Heart right ventricle (tissue), 16 donors: ENCODE data around the gene ZNF385B. TPM values are rescaled to one million over a fixed set of nuclear protein-coding genes. Genes with fewer than 3 reads are reported as not detected.

Source experiments
- ATAC-seq, 8 donors: fragments of 200-7000 bp; cut with Tn5 transposase; one replicate each; pipeline ENCODE4 v1.9.1; 2020; ENCODE audit warnings: mild to moderate bottlenecking in 8 of 8, moderate library complexity in 8 of 8, moderate number of reproducible peaks in 1 of 8
- DNase-seq, 2 donors: peaks; one replicate each; pipeline ENCODE4 v3.0.0-alpha.2; 2020
- H3K27ac ChIP-seq, 10 donors: fragments of 200-600 bp; sonication (generic) in 2 of 10; one replicate each; pipeline versions ENCODE4 v1.5.0 to v1.8.0; 2020 to 2022; ENCODE audit warnings: mild to moderate bottlenecking in 3 of 10
- H3K27me3 ChIP-seq, 7 donors: fragments of 200-600 bp; one replicate each; pipeline ENCODE4 v1.8.0; 2021 to 2022; ENCODE audit warnings: mild to moderate bottlenecking in 2 of 7
- H3K36me3 ChIP-seq, 9 donors: fragments of 200-600 bp; sonication (generic) in 1 of 9; one replicate each; pipeline versions ENCODE4 v1.5.0 to v1.8.0; 2020 to 2022; ENCODE audit warnings: mild to moderate bottlenecking in 2 of 9
- H3K4me1 ChIP-seq, 9 donors: fragments of 200-600 bp; sonication (generic) in 1 of 9; one replicate each; pipeline versions ENCODE4 v1.5.0 to v1.8.0; 2020 to 2022; ENCODE audit warnings: mild to moderate bottlenecking in 4 of 9
- H3K4me3 ChIP-seq, 10 donors: fragments of 200-600 bp; sonication (generic) in 2 of 10; one replicate each; pipeline versions ENCODE4 v1.5.0 to v1.8.0; 2020 to 2022; ENCODE audit warnings: mild to moderate bottlenecking in 7 of 10, moderate library complexity in 2 of 10
- H3K9me3 ChIP-seq, 11 donors: fragments of 200-600 bp in 10 of 11; sonication (generic) in 2 of 11; one replicate each; pipeline versions ENCODE4 v1.5.0 to v1.8.0; 2013 to 2022; ENCODE audit warnings: mild to moderate bottlenecking in 2 of 11, control low read depth in 1 of 11, moderate library complexity in 1 of 11
- CTCF ChIP-seq, 9 donors: fragments of 200-600 bp; sonication (generic) in 2 of 9; IDR thresholded peaks; one replicate each; pipeline versions ENCODE4 v1.5.0 to v1.8.0; 2021 to 2022; ENCODE audit warnings: antibody characterized with exemption in 9 of 9, mild to moderate bottlenecking in 5 of 9, moderate library complexity in 1 of 9
- WGBS, 2 donors: extraction: QIAGEN DNeasy Blood & Tissue Kit; methylation state at CpG; one replicate each; pipeline ENCODE4 v1.1.7; 2013; ENCODE audit warnings: inconsistent platforms in 1 of 2; 5-methylcytosine and 5-hydroxymethylcytosine counted together
- intact Hi-C, 10 donors: fragments of 100-400 bp; cut with DNase I; formaldehyde crosslinking; loops; one replicate each; pipeline versions ENCODE4 v1.11.1 to v1.14.2; 2022
- polyA plus RNA-seq, 2 donors: library from polyadenylated mRNA; stranded (reverse); fragments of 200-250 nt; gene quantifications; one replicate each; pipeline ENCODE4 v1.2.3, GENCODE V29; 2013
- total RNA-seq, 10 donors: library from RNA; stranded (reverse); fragmentation: NEBNext Ultra II Directional in 3 of 10; extraction: Animal tissue kit (Norgen Biotek cat#: 25700) in 3 of 10; gene quantifications; one replicate each; pipeline versions ENCODE4 v1.2.1 to v1.2.4, GENCODE V29; 2021 to 2023
- donor health status: Arrhythmogenic right ventricular cardiomyopathy.
- donor health status: ischemic (EF 13 %, LVEDD 7.1; RV severe dilation, severe dysfunction).
- donor health status: healthy with polysubstance abuse.
- donor health status: DM: no; HTN: yes; CAD: no.
- donor health status: DM: no; HTN: no; CAD: no.
- donor health status: ischemic (EF 25% LVEDD 6.9; RV normal size, moderate dysfunction).
- donor health status: ischemic (EF 25% LVEDD 5.7; RV mildly dilated, moderate dysfunction).
- donor health status: healthy.
- donor health status: DM: yes; HTN: yes; CAD: no.
- donor health status: Ischemic cardiomyopathy.
- donor health status: ischemic (EF 35%, LVEDD 5.7; RV mildly dilated, moderate dysfunction).
- donor health status: nonischemic (EF 11% LVEDD 7.7; RV severe dilation, severe dysfunction).
- donor health status: DM: yes; HTN: yes; CAD: no.
- donor health status: PGD.
- donor health status: ischemic (EF 29% LVEDD 5.4; RV normal size, mild dysfunction).
- donor health status: nonischemic (EF 23%, LVEDD 6.1; RV moderate dilation, normal function).

The ZNF385B gene
- total and polyA plus RNA-seq, 12 donors = 0.19 to 19.7 (median 1.7) TPM

GRCh38 chr2:179554639-179555386 is 306.6 kb downstream of the ZNF385B start:
- ATAC-seq (no peak), DNase-seq (no peak)
- no peak for TF ChIP-seq CTCF (IDR thresholded peaks at IDR 0.05)
- H3K4me3 ChIP-seq = no peak overlapping the region
- H3K27ac ChIP-seq = no peak overlapping the region
- H3K4me1 ChIP-seq = peaks cover 0 to 3% (median 0%) of the 10 kb centered on the region in 9 donors
- no peaks in the 10 kb centered on the region for H3K36me3 ChIP-seq
- 85 to 92% methylated on average over 4 of the region's 4 CpGs for WGBS, 2 donors
- intact Hi-C loops = no loop called here
- H3K9me3 ChIP-seq = peaks cover 0 to 6% (median 0%) of the 10 kb centered on the region in 11 donors
- H3K27me3 ChIP-seq = no peaks in the 10 kb centered on the region

- DNase-seq = no peak
- peaks cover 0 to 3% (median 0%) of the 10 kb centered on the region in 9 donors for H3K4me1 ChIP-seq
- no peak for TF ChIP-seq CTCF (IDR thresholded peaks at IDR 0.05)
- H3K4me3 ChIP-seq = no peak overlapping the region
- H3K36me3 ChIP-seq = no peaks in the 10 kb centered on the region
- no peak overlapping the region for H3K27ac ChIP-seq
- ATAC-seq = no peak
- no peaks in the 10 kb centered on the region for H3K27me3 ChIP-seq
- intact Hi-C loops = no loop called here
- H3K9me3 ChIP-seq = peaks cover 0 to 6% (median 0%) of the 10 kb centered on the region in 11 donors
- 86% methylated on average over 3 of the region's 3 CpGs for WGBS, 2 donors
Measured at GRCh38 chr2:179553382-179553781, 308.0 kb downstream of the ZNF385B start.

GRCh38 chr2:179551539-179552045 is 309.8 kb downstream of the ZNF385B start:
- DNase-seq (no peak), ATAC-seq (no peak)
- Histone ChIP-seq H3K9me3 (peaks cover 0 to 6% (median 0%) of the 10 kb centered on the region in 11 donors), H3K27me3 (peaks cover 0 to 5% (median 0%) of the 10 kb centered on the region in 7 donors), H3K27ac (no peak overlapping the region), H3K4me3 (no peak overlapping the region), H3K36me3 (no peaks in the 10 kb centered on the region), H3K4me1 (peaks cover 0 to 3% (median 0%) of the 10 kb centered on the region in 9 donors)
- TF ChIP-seq CTCF (IDR thresholded peaks at IDR 0.05) = no peak
- intact Hi-C loops = no loop called here
- WGBS, 2 donors = 65 to 68% methylated on average over 1 of the region's 1 CpG

- WGBS, 2 donors = 78 to 83% methylated on average over 4 of the region's 4 CpGs
- DNase-seq (no peak), ATAC-seq (no peak)
- peaks cover 0 to 5% (median 0%) of the 10 kb centered on the region in 7 donors for H3K27me3 ChIP-seq
- intact Hi-C loops = no loop called here
- H3K36me3 ChIP-seq = no peaks in the 10 kb centered on the region
- H3K27ac ChIP-seq = no peak overlapping the region
- H3K4me3 ChIP-seq = no peak overlapping the region
- H3K9me3 ChIP-seq = peaks cover 0 to 6% (median 0%) of the 10 kb centered on the region in 11 donors
- H3K4me1 ChIP-seq = peaks cover 0 to 3% (median 0%) of the 10 kb centered on the region in 9 donors
- no peak for TF ChIP-seq CTCF (IDR thresholded peaks at IDR 0.05)
Measured at GRCh38 chr2:179550849-179551248, 310.6 kb downstream of the ZNF385B start.
